ENCODE results near the gene PCNX1. TPM values are rescaled to one million over a fixed set of nuclear protein-coding genes. Genes with fewer than 3 reads are reported as not detected.

PCNX1 gene
- total and polyA plus RNA-seq, 12 donors: 11.3 to 196 (median 106) TPM

DNA sequence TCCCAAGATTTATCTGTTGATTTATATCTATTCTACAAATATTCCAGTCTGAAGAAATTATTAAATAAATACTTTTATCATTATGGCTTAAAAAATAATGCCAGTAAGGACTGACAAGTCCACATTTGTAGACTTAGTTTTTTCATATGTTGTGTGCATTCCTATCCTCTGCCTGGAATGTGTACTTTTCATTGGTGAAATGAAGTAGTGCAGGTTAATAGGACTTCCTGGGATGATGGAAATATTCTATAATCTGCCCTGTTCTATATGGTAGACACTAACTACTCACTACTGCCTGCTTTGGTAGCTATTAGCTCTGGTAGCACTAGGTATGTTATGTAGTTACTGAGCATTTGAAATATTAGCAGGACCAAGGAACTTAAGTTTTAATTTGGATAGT is 86.7 kb downstream of the PCNX1 start:
- intact Hi-C loops (cut with DNase I): no loop called here
- TF ChIP-seq, protein P1, sequence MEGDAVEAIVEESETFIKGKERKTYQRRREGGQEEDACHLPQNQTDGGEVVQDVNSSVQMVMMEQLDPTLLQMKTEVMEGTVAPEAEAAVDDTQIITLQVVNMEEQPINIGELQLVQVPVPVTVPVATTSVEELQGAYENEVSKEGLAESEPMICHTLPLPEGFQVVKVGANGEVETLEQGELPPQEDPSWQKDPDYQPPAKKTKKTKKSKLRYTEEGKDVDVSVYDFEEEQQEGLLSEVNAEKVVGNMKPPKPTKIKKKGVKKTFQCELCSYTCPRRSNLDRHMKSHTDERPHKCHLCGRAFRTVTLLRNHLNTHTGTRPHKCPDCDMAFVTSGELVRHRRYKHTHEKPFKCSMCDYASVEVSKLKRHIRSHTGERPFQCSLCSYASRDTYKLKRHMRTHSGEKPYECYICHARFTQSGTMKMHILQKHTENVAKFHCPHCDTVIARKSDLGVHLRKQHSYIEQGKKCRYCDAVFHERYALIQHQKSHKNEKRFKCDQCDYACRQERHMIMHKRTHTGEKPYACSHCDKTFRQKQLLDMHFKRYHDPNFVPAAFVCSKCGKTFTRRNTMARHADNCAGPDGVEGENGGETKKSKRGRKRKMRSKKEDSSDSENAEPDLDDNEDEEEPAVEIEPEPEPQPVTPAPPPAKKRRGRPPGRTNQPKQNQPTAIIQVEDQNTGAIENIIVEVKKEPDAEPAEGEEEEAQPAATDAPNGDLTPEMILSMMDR (IDR thresholded peaks at IDR 0.05): no peak
- TF ChIP-seq POLR2A (IDR thresholded peaks at IDR 0.05): no peak
- no peaks in the 10 kb centered on the region for H3K9me3 ChIP-seq (replicated peaks in 1 of 3)
- H3K36me3 ChIP-seq (replicated peaks in 1 of 2): peaks cover 0 to 11% of the 10 kb centered on the region in 2 donors
- no peak overlapping the region for H3K4me3 ChIP-seq
- H3K27me3 ChIP-seq: no peaks in the 10 kb centered on the region
- H3K4me1 ChIP-seq (replicated peaks in 1 of 2): peaks cover 0 to 2% of the 10 kb centered on the region in 2 donors
- no peak for DNase-seq
- H3K27ac ChIP-seq: no peak overlapping the region

DNA sequence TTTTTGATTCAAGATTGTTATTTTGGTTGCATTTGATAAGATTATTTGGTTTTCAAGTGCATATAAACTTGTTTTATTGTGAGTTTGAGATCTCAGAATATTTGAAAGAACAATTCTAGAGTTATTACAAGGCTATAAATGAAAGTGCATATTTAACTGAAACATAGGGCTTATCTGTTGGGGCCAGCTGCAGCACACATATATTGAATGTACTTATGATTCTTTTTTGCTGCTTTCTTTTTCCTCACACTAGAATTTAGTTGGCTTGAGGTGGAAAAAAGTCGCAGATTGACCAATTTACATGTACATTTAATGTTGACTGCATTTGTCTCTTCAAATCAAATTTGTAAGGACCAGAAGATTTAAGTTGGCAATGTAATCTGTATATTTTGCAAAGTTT is 88.0 kb downstream of the PCNX1 start:
- Histone ChIP-seq H3K4me3 (no peak overlapping the region), H3K27me3 (no peaks in the 10 kb centered on the region), H3K9me3 (replicated peaks in 1 of 3) (no peaks in the 10 kb centered on the region), H3K36me3 (replicated peaks in 1 of 2) (peaks cover 0 to 11% of the 10 kb centered on the region in 2 donors), H3K4me1 (replicated peaks in 1 of 2) (peaks cover 0 to 8% of the 10 kb centered on the region in 2 donors), H3K27ac (no peak overlapping the region)
- intact Hi-C loops (cut with DNase I): no loop called here
- TF ChIP-seq, protein P1 (IDR thresholded peaks at IDR 0.05): no peak
- TF ChIP-seq POLR2A (IDR thresholded peaks at IDR 0.05): no peak
- no peak for DNase-seq
- 89 to 100% (median 93%) methylated on average over 1 of the region's 1 CpG for WGBS, 4 donors

DNA sequence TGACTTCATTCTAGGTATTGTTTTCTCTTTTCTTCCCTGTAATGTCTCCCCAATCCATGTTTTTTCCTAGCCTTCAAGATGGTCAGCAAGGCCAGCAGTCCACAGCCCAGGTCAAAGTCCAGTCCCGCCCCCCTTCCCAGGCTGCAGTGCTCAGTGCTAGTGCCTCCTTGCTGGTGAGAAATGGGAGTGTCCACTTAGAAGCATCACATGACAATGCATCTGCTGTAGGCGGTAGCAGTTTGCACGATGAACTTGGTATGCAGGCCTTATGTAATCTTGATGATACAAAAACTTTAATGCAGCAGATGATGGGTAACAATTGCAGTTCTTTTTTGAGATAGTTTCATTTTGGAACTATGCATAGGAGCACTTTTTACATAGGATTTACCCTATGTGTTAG is 88.4 kb downstream of the PCNX1 start:
- 81 to 93% (median 88%) methylated on average over 3 of the region's 3 CpGs for whole genome bisulfite sequencing, 4 donors
- TF ChIP-seq POLR2A (IDR thresholded peaks at IDR 0.05): no peak
- TF ChIP-seq, protein P1 (IDR thresholded peaks at IDR 0.05): no peak
- H3K9me3 ChIP-seq (replicated peaks in 1 of 3): no peaks in the 10 kb centered on the region
- DNase-seq: no peak
- intact Hi-C loops (cut with DNase I): no loop called here
- no peak overlapping the region for H3K27ac ChIP-seq
- peaks cover 0 to 8% of the 10 kb centered on the region in 2 donors for H3K4me1 ChIP-seq (replicated peaks in 1 of 2)
- peaks cover 0 to 11% of the 10 kb centered on the region in 2 donors for H3K36me3 ChIP-seq (replicated peaks in 1 of 2)
- no peaks in the 10 kb centered on the region for H3K27me3 ChIP-seq
- H3K4me3 ChIP-seq: no peak overlapping the region

DNA sequence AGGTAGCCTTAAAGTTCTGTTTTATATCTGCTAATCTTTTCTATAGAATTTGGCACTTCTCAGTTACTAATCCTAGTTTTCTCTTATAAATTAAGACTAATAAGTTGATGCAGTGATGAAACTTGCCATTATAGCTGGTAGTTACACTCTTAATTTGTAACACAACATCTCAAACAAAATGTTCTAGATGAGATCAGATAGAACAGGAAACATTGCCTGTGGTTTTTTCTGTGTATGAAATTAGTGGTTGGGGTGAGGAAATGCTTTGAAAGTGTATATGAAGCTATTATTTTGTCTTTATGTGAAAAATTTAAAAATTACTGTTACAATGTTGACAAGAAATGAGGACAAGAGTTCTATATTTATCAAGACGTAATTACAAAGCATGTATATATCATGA is 91.9 kb downstream of the PCNX1 start:
- H3K4me3 ChIP-seq: no peak overlapping the region
- intact Hi-C loops (cut with DNase I): no loop called here
- H3K27me3 ChIP-seq: no peaks in the 10 kb centered on the region
- H3K4me1 ChIP-seq (replicated peaks in 1 of 2): peaks cover 6 to 30% of the 10 kb centered on the region in 2 donors
- WGBS, 4 donors: 71 to 85% (median 81%) methylated on average over 1 of the region's 1 CpG
- H3K36me3 ChIP-seq (replicated peaks in 1 of 2): peaks cover 0 to 11% of the 10 kb centered on the region in 2 donors
- DNase-seq: no peak
- H3K9me3 ChIP-seq (replicated peaks in 1 of 3): no peaks in the 10 kb centered on the region
- TF ChIP-seq, protein P1 (IDR thresholded peaks at IDR 0.05): no peak
- TF ChIP-seq POLR2A (IDR thresholded peaks at IDR 0.05): no peak
- no peak overlapping the region for H3K27ac ChIP-seq

All from adrenal gland (tissue), 12 donors.